Body of pancreas (tissue), 4 donors: ENCODE results near the gene NEDD9. TPM values are rescaled to one million over a fixed set of nuclear protein-coding genes. Genes with fewer than 3 reads are reported as not detected.

Experiments
- ATAC-seq: fragments of 150-250 bp; one replicate; pipeline ENCODE4 v1.9.1; 2016
- DNase-seq, 4 donors: peaks; one replicate each; pipeline ENCODE4 v3.0.0-alpha.2; 2019
- H3K27ac ChIP-seq, 4 donors: fragments of 200-600 bp; sonication (generic); 1 replicate in 3 of 4; 2 replicates in 1 of 4; pipeline versions ENCODE4 v1.5.1 to v1.6.1; 2016 to 2019; ENCODE audit warnings: mild to moderate bottlenecking in 1 of 4, mixed read lengths in 1 of 4, moderate library complexity in 1 of 4
- H3K27me3 ChIP-seq, 2 donors: fragments of 200-600 bp; sonication (generic); one replicate each; pipeline ENCODE4 v1.6.0; 2016; ENCODE audit warnings: mild to moderate bottlenecking in 1 of 2
- H3K36me3 ChIP-seq, 2 donors: fragments of 200-600 bp; sonication (generic); replicated peaks in 1 of 2; 2 replicates each; pipeline ENCODE4 v1.5.1; 2016; ENCODE audit warnings: low read depth in 2 of 2; ENCODE audit not compliant: insufficient read depth in 1 of 2
- H3K4me1 ChIP-seq: fragments of 200-600 bp; sonication (generic); one replicate; pipeline ENCODE4 v1.6.0; 2016
- H3K4me3 ChIP-seq, 2 donors: fragments of 200-600 bp; sonication (generic); 1 replicate in 1 of 2; 2 replicates in 1 of 2; pipeline ENCODE4 v1.5.1; 2016 to 2019
- H3K9me3 ChIP-seq, 3 donors: fragments of 200-600 bp; sonication (generic); 1 replicate in 2 of 3; 2 replicates in 1 of 3; pipeline ENCODE4 v1.5.1; 2016
- POLR2A ChIP-seq, 3 donors: fragments of 450-650 bp; IDR thresholded peaks; one replicate each; pipeline ENCODE4 v1.6.1; 2016; ENCODE audit warnings: antibody characterized with exemption in 3 of 3, mild to moderate bottlenecking in 2 of 3
- WGBS, 2 donors: methylation state at CpG; one replicate each; pipeline ENCODE4 v1.1.5; 2017; 5-methylcytosine and 5-hydroxymethylcytosine counted together
- intact Hi-C: fragments of 100-400 bp; cut with DNase I; formaldehyde crosslinking; loops from one replicate; pipeline ENCODE4 v1.15.1; 2023
- total RNA-seq, 2 donors: library from RNA; depleted of rRNA; stranded (reverse); fragments of >200 nt; gene quantifications; one replicate each; pipeline ENCODE4 v1.1.0, GENCODE V29; 2016
- TF ChIP-seq, protein P1 (sequence below), 7 experiments: fragments of 450-650 bp in 4 of 7; fragments of 200-600 bp in 3 of 7; sonication (generic) in 3 of 7; IDR thresholded peaks; one replicate each; pipeline ENCODE4 v1.5.1; 2016 to 2019; ENCODE audit warnings: antibody characterized with exemption in 7 of 7

Gene NEDD9
- total RNA-seq, 2 donors from 2014 or later, result 22.8 to 58.3 TPM

DNA sequence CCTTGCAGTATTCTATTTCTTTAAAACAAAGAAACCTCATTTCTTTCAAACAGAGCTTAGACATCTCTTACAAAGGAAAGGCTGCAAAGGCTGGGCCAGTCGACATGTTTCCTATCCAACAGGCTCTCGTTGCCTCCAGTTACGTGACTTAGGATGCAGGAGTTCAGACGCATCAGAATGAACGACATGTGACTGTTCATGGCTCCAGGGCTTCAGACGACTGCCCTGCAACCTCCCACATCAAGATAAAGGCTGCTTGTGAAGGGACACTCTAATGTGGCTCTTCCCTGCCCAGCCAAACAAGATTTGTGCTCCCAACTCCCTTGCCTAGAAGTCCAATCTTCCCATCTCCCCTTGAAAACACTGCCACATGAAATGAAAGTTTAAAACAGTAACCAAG, 14.3 kb upstream of the NEDD9 start:
- no peak for TF ChIP-seq POLR2A (IDR thresholded peaks at IDR 0.05)
- TF ChIP-seq, protein P1, sequence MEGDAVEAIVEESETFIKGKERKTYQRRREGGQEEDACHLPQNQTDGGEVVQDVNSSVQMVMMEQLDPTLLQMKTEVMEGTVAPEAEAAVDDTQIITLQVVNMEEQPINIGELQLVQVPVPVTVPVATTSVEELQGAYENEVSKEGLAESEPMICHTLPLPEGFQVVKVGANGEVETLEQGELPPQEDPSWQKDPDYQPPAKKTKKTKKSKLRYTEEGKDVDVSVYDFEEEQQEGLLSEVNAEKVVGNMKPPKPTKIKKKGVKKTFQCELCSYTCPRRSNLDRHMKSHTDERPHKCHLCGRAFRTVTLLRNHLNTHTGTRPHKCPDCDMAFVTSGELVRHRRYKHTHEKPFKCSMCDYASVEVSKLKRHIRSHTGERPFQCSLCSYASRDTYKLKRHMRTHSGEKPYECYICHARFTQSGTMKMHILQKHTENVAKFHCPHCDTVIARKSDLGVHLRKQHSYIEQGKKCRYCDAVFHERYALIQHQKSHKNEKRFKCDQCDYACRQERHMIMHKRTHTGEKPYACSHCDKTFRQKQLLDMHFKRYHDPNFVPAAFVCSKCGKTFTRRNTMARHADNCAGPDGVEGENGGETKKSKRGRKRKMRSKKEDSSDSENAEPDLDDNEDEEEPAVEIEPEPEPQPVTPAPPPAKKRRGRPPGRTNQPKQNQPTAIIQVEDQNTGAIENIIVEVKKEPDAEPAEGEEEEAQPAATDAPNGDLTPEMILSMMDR (IDR thresholded peaks at IDR 0.05), result no peak
- WGBS, 2 donors, result 69 to 81% methylated on average over 6 of the region's 6 CpGs
- H3K4me1 ChIP-seq, result peaks cover 13% of the 10 kb centered on the region
- H3K27ac ChIP-seq, result no peak overlapping the region
- H3K27me3 ChIP-seq, result no peaks in the 10 kb centered on the region
- no peaks in the 10 kb centered on the region for H3K9me3 ChIP-seq
- no peak overlapping the region for H3K4me3 ChIP-seq
- intact Hi-C loops, result loop anchor here (10.0 kb wide), 1 partner anchor 248 kb away; no protein-coding TSS in a partner anchor
- no peak for DNase-seq
- H3K36me3 ChIP-seq, result no peaks in the 10 kb centered on the region
- no peak for ATAC-seq

DNA sequence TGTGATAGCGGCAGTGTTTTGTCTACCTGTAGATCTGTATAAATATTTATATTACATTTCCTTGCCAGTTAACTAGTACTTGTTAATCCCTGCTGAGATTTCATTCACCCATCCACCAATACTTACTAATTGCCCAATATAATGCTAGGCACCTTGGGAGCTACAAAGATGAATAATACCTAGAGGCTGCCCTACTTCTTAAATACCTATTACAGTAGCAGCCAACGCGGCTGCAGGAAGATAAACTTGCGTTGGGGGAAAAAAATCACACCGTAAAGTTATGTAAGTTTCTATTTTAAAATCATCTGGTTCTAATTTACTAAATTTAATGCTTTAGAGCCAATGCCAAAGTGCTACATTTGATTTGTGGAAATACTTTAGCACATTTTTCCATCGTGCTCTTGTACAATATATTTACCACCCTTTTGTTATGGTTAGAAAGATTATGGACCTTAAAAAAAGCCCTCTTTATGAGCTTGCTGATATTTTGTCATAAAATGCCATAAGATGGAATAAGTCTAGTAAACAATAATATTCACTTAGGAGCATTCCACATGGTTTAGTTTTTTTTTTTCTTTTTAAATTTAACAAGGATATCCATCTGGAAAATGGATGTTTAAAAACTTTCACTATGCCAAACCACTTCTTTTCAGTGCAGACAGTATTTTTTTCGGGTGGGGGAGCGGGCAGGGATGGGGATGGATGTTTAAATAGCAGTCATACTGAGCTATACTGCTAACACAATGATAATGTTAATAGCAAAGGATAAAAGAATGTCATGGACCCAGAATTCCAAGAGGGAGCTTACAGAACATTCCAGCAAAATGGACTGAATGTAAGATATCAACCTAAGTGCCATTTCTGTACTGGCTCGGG, 13.2 kb upstream of the NEDD9 start:
- intact Hi-C loops, result loop anchor here (10.0 kb wide), 1 partner anchor 249 kb away; no protein-coding TSS in a partner anchor
- Histone ChIP-seq H3K36me3 (no peaks in the 10 kb centered on the region), H3K27ac (no peak overlapping the region), H3K4me1 (peaks cover 10% of the 10 kb centered on the region), H3K27me3 (no peaks in the 10 kb centered on the region), H3K9me3 (no peaks in the 10 kb centered on the region), H3K4me3 (no peak overlapping the region)
- no peak for ATAC-seq
- DNase-seq, result no peak
- 67 to 68% methylated on average over 9 of the region's 9 CpGs for WGBS, 2 donors
- TF ChIP-seq POLR2A (IDR thresholded peaks at IDR 0.05), result no peak
- TF ChIP-seq, protein P1 (IDR thresholded peaks at IDR 0.05), result no peak

DNA sequence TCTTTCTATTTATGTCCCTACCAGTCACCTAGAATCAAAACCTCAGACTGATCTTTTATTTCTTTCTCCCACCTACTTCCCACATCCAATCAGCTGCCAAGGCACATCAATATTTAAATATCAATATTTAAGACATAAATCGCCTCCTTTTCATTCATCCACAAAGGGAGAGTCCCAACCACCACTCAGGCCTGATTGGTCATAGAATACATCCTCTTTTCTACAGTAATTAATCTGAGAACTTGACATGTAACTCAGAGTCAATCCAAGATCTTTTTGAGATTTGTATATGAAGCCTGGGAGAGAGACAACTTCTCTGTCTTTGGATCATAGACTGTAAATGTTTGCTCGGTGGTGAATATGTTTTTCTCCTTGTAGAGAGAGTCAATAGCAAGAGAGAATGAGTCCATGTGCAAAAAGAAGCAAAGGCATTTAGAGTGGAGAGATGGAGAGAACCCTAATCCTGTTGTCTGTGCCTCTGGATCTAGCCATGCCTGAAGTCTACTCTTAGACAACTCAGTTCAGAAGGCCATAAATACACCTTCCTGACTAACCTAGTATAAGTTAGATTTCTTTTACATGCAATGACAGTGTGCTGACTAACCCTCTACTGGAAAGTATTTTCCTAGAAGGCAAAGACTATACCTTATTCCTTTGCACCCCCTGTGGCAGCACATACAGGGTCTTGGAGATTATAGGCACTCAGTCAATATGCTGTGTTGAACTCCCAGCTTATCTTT, 12.1 kb upstream of the NEDD9 start:
- Histone ChIP-seq H3K36me3 (no peaks in the 10 kb centered on the region), H3K27me3 (no peaks in the 10 kb centered on the region), H3K27ac (no peak overlapping the region), H3K9me3 (no peaks in the 10 kb centered on the region), H3K4me1 (peaks cover 10% of the 10 kb centered on the region), H3K4me3 (no peak overlapping the region)
- ATAC-seq (no peak), DNase-seq (no peak)
- intact Hi-C loops, result loop anchor here (10.0 kb wide), 1 partner anchor 250 kb away; no protein-coding TSS in a partner anchor
- 43 to 51% methylated on average over 2 of the region's 2 CpGs for WGBS, 2 donors
- TF ChIP-seq POLR2A (IDR thresholded peaks at IDR 0.05), result no peak
- TF ChIP-seq, protein P1 (IDR thresholded peaks at IDR 0.05), result no peak

DNA sequence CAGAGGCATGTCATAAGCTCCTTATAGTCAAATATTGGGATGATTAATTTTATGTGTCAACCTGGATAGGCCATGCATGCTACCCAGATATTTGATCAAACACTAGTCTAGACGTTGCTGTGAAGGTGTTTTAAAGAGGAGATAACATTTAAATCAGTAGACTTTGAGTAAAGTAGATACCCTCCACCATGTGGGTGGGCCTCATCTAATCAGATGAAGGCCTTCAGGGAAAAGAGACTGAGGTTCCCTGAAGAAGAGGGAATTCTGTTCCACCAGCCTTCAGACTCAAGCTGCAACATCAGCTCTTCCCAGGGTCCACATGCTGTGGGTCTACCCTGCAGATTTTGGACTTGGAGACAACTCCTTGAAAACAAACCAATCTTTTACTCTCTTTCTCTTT, 11.4 kb upstream of the NEDD9 start:
- H3K36me3 ChIP-seq, result no peaks in the 10 kb centered on the region
- no peak for DNase-seq
- no peaks in the 10 kb centered on the region for H3K9me3 ChIP-seq
- H3K4me1 ChIP-seq, result peaks cover 10% of the 10 kb centered on the region
- intact Hi-C loops, result loop anchor here (10.0 kb wide), 1 partner anchor 251 kb away; no protein-coding TSS in a partner anchor
- TF ChIP-seq POLR2A (IDR thresholded peaks at IDR 0.05), result no peak
- TF ChIP-seq, protein P1 (IDR thresholded peaks at IDR 0.05), result no peak
- no peaks in the 10 kb centered on the region for H3K27me3 ChIP-seq
- WGBS, 2 donors, result 55 to 79% methylated on average over 1 of the region's 1 CpG
- H3K4me3 ChIP-seq, result no peak overlapping the region
- no peak for ATAC-seq
- no peak overlapping the region for H3K27ac ChIP-seq
